WTC11 (cell line): ENCODE measurements around the gene ZNF823. TPM values are rescaled to one million over a fixed set of nuclear protein-coding genes. Genes with fewer than 3 reads are reported as not detected.

Experiments
- ATAC-seq: fragments of 200-7000 bp; cut with Tn5 transposase; 2 replicates; pipeline ENCODE4 v1.10.0; 2021; ENCODE audit warnings: mild to moderate bottlenecking, moderate library complexity
- CTCF ChIA-PET: fragments of 300-600 bp; sonication (Branson Sonifier 250); formaldehyde crosslinking; loops from one replicate; lab custom pipeline; 2021; ENCODE audit warnings: antibody characterized with exemption; lab: Charles Lee
- POLR2A ChIA-PET: fragments of 350-600 bp; sonication (Branson Sonifier 250); formaldehyde crosslinking; loops from one replicate; lab custom pipeline; 2021; ENCODE audit warnings: antibody characterized with exemption; lab: Charles Lee
- DNase-seq: peaks from one replicate; pipeline ENCODE4 v3.0.0; 2021; ENCODE audit warnings: low spot score
- H3K27ac Mint-ChIP-seq: 2 replicates; pipeline ENCODE4 v1.8.0; 2021; ENCODE audit warnings: mixed read lengths
- H3K27me3 Mint-ChIP-seq: 2 replicates; pipeline ENCODE4 v1.8.0; 2021; ENCODE audit warnings: low read depth, mild to moderate bottlenecking, moderate library complexity, mixed read lengths
- H3K36me3 Mint-ChIP-seq: 2 replicates; pipeline ENCODE4 v1.8.0; 2021; ENCODE audit warnings: mixed read lengths
- H3K4me1 Mint-ChIP-seq: 2 replicates; pipeline ENCODE4 v1.8.0; 2022; ENCODE audit warnings: mixed read lengths
- H3K4me3 Mint-ChIP-seq: 2 replicates; pipeline ENCODE4 v1.8.0; 2021; ENCODE audit warnings: mild to moderate bottlenecking, moderate library complexity, mixed read lengths
- H3K9me3 Mint-ChIP-seq: 2 replicates; pipeline ENCODE4 v1.8.0; 2021; ENCODE audit warnings: mixed read lengths
- CBFB ChIP-seq: sonication (generic); formaldehyde crosslinking; IDR thresholded peaks from 2 replicates; pipeline ENCODE4 v1.8.1; 2022; ENCODE audit warnings: mild to moderate bottlenecking, low read depth, missing genetic modification reagents
- EMX1 ChIP-seq: fragments of 250-450 bp; sonication (Bioruptor Pico); IDR thresholded peaks from 2 replicates; pipeline ENCODE4 v1.8.0; 2021; ENCODE audit warnings: mild to moderate bottlenecking
- HMGA2 ChIP-seq: fragments of 250-450 bp; sonication (Bioruptor Pico); IDR thresholded peaks from 2 replicates; pipeline ENCODE4 v1.4.0; 2021; ENCODE audit warnings: mild to moderate bottlenecking, moderate library complexity
- MXD4 ChIP-seq: fragments of 250-450 bp; sonication (Bioruptor Pico); IDR thresholded peaks from 2 replicates; pipeline ENCODE4 v1.8.0; 2021; ENCODE audit warnings: mild to moderate bottlenecking, moderate library complexity, borderline replicate concordance
- NFATC4 ChIP-seq: fragments of 250-450 bp; sonication (Bioruptor Pico); IDR thresholded peaks from 2 replicates; pipeline ENCODE4 v1.9.0; 2021; ENCODE audit warnings: mild to moderate bottlenecking
- NFE2L1 ChIP-seq: sonication (generic); formaldehyde crosslinking; IDR thresholded peaks from 2 replicates; pipeline ENCODE4 v1.8.1; 2023; ENCODE audit warnings: missing genetic modification reagents
- NR3C1 ChIP-seq: sonication (generic); formaldehyde crosslinking; conservative IDR thresholded peaks from 2 replicates; pipeline ENCODE4 v1.8.1; 2023; ENCODE audit warnings: low read depth, mild to moderate bottlenecking, missing genetic modification reagents
- PRRX2 ChIP-seq: fragments of 250-450 bp; sonication (Bioruptor Pico); IDR thresholded peaks from 2 replicates; pipeline ENCODE4 v1.8.0; 2021; ENCODE audit warnings: mild to moderate bottlenecking
- TCF7 ChIP-seq: sonication (generic); formaldehyde crosslinking; IDR thresholded peaks from 2 replicates; pipeline ENCODE4 v1.8.0; 2022; ENCODE audit warnings: mild to moderate bottlenecking, low read depth, missing genetic modification reagents, moderate library complexity
- ZNF121 ChIP-seq: sonication (generic); formaldehyde crosslinking; IDR thresholded peaks from 2 replicates; pipeline ENCODE4 v1.8.0; 2023; ENCODE audit warnings: missing genetic modification reagents
- ZNF138 ChIP-seq: sonication (generic); formaldehyde crosslinking; conservative IDR thresholded peaks from 2 replicates; pipeline ENCODE4 v1.8.1; 2022; ENCODE audit warnings: mild to moderate bottlenecking, moderate library complexity, missing genetic modification reagents
- ZNF396 ChIP-seq: fragments of 250-450 bp; sonication (Bioruptor Pico); IDR thresholded peaks from 2 replicates; pipeline ENCODE4 v1.8.0; 2021; ENCODE audit warnings: mild to moderate bottlenecking, moderate library complexity, borderline replicate concordance
- total RNA-seq: library from RNA; stranded (reverse); gene quantifications from 3 replicates; pipeline ENCODE4 v1.2.3, GENCODE V29; 2021
- TF ChIP-seq, protein P1 (sequence below): sonication (generic); formaldehyde crosslinking; IDR thresholded peaks from 2 replicates; pipeline ENCODE4 v1.8.1; 2022; ENCODE audit warnings: low read depth, mild to moderate bottlenecking, moderate library complexity, missing genetic modification reagents, borderline replicate concordance
- TF ChIP-seq, protein P2 (sequence below): sonication (generic); formaldehyde crosslinking; IDR thresholded peaks from 2 replicates; pipeline ENCODE4 v1.8.0; 2022; ENCODE audit warnings: mild to moderate bottlenecking, missing genetic modification reagents
- TF ChIP-seq, protein P3 (sequence below): sonication (generic); formaldehyde crosslinking; IDR thresholded peaks from 2 replicates; pipeline ENCODE4 v1.8.1; 2022; ENCODE audit warnings: missing genetic modification reagents, borderline replicate concordance
- TF ChIP-seq, protein P4 (sequence below): sonication (generic); formaldehyde crosslinking; IDR thresholded peaks from 2 replicates; pipeline ENCODE4 v1.8.1; 2023; ENCODE audit warnings: mild to moderate bottlenecking, moderate library complexity, missing genetic modification reagents
- TF ChIP-seq, protein P5 (sequence below): fragments of 250-450 bp; sonication (Bioruptor Pico); IDR thresholded peaks from 2 replicates; pipeline ENCODE4 v1.8.0; 2021; ENCODE audit warnings: mild to moderate bottlenecking
- TF ChIP-seq, protein P6 (sequence below): fragments of 250-450 bp; sonication (Bioruptor Pico); IDR thresholded peaks from 2 replicates; pipeline ENCODE4 v1.9.0; 2021; ENCODE audit warnings: mild to moderate bottlenecking, borderline replicate concordance
- TF ChIP-seq, protein P7 (sequence below): sonication (generic); formaldehyde crosslinking; IDR thresholded peaks from 2 replicates; pipeline ENCODE4 v1.8.0; 2022; ENCODE audit warnings: mild to moderate bottlenecking, missing genetic modification reagents
- TF ChIP-seq, protein P8 (sequence below): sonication (generic); formaldehyde crosslinking; IDR thresholded peaks from 2 replicates; pipeline ENCODE4 v1.8.0; 2022; ENCODE audit warnings: missing genetic modification reagents

The ZNF823 gene
- total RNA-seq, 1 experiment from 2014 or later = 5.4 TPM

DNA sequence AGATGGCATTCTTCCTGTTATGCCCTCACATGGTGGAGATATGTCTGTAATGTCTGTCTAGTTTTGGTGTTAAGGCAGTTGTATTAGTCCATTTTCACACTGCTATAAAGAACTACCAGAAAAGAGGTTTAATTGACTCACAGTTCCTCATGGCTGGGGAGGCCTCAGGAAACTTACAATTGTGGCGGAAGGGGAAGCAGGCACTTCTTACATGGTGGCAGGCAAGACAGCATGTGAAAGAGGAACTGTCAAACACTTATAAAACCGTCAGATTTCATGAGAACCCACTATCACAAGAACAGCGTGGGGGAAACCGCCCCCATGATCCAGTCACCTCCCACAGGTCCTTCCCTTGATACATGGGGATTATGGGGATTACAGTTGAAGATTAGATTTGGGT lies 31.2 kb upstream of the ZNF823 start:
- TF ChIP-seq CBFB (CRISPR knock-in tag) (no peak), MXD4 (CRISPR knock-in tag) (no peak), ZNF138 (CRISPR knock-in tag) (no peak), NFE2L1 (CRISPR knock-in tag) (no peak), ZNF121 (no peak)
- TF ChIP-seq, protein P1, sequence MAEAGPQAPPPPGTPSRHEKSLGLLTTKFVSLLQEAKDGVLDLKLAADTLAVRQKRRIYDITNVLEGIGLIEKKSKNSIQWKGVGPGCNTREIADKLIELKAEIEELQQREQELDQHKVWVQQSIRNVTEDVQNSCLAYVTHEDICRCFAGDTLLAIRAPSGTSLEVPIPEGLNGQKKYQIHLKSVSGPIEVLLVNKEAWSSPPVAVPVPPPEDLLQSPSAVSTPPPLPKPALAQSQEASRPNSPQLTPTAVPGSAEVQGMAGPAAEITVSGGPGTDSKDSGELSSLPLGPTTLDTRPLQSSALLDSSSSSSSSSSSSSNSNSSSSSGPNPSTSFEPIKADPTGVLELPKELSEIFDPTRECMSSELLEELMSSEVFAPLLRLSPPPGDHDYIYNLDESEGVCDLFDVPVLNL (CRISPR knock-in tag) = no peak
- TF ChIP-seq, protein P2, sequence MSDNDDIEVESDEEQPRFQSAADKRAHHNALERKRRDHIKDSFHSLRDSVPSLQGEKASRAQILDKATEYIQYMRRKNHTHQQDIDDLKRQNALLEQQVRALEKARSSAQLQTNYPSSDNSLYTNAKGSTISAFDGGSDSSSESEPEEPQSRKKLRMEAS = no peak
- TF ChIP-seq, protein P3, sequence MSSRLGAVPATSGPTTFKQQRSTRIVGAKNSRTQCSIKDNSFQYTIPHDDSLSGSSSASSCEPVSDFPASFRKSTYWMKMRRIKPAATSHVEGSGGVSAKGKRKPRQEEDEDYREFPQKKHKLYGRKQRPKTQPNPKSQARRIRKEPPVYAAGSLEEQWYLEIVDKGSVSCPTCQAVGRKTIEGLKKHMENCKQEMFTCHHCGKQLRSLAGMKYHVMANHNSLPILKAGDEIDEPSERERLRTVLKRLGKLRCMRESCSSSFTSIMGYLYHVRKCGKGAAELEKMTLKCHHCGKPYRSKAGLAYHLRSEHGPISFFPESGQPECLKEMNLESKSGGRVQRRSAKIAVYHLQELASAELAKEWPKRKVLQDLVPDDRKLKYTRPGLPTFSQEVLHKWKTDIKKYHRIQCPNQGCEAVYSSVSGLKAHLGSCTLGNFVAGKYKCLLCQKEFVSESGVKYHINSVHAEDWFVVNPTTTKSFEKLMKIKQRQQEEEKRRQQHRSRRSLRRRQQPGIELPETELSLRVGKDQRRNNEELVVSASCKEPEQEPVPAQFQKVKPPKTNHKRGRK (CRISPR knock-in tag) = no peak
- TF ChIP-seq, protein P4, sequence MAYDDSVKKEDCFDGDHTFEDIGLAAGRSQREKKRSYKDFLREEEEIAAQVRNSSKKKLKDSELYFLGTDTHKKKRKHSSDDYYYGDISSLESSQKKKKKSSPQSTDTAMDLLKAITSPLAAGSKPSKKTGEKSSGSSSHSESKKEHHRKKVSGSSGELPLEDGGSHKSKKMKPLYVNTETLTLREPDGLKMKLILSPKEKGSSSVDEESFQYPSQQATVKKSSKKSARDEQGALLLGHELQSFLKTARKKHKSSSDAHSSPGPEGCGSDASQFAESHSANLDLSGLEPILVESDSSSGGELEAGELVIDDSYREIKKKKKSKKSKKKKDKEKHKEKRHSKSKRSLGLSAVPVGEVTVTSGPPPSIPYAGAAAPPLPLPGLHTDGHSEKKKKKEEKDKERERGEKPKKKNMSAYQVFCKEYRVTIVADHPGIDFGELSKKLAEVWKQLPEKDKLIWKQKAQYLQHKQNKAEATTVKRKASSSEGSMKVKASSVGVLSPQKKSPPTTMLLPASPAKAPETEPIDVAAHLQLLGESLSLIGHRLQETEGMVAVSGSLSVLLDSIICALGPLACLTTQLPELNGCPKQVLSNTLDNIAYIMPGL = no peak
- TF ChIP-seq, protein P5, sequence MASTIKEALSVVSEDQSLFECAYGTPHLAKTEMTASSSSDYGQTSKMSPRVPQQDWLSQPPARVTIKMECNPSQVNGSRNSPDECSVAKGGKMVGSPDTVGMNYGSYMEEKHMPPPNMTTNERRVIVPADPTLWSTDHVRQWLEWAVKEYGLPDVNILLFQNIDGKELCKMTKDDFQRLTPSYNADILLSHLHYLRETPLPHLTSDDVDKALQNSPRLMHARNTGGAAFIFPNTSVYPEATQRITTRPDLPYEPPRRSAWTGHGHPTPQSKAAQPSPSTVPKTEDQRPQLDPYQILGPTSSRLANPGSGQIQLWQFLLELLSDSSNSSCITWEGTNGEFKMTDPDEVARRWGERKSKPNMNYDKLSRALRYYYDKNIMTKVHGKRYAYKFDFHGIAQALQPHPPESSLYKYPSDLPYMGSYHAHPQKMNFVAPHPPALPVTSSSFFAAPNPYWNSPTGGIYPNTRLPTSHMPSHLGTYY (CRISPR knock-in tag) = no peak
- TF ChIP-seq, protein P6, sequence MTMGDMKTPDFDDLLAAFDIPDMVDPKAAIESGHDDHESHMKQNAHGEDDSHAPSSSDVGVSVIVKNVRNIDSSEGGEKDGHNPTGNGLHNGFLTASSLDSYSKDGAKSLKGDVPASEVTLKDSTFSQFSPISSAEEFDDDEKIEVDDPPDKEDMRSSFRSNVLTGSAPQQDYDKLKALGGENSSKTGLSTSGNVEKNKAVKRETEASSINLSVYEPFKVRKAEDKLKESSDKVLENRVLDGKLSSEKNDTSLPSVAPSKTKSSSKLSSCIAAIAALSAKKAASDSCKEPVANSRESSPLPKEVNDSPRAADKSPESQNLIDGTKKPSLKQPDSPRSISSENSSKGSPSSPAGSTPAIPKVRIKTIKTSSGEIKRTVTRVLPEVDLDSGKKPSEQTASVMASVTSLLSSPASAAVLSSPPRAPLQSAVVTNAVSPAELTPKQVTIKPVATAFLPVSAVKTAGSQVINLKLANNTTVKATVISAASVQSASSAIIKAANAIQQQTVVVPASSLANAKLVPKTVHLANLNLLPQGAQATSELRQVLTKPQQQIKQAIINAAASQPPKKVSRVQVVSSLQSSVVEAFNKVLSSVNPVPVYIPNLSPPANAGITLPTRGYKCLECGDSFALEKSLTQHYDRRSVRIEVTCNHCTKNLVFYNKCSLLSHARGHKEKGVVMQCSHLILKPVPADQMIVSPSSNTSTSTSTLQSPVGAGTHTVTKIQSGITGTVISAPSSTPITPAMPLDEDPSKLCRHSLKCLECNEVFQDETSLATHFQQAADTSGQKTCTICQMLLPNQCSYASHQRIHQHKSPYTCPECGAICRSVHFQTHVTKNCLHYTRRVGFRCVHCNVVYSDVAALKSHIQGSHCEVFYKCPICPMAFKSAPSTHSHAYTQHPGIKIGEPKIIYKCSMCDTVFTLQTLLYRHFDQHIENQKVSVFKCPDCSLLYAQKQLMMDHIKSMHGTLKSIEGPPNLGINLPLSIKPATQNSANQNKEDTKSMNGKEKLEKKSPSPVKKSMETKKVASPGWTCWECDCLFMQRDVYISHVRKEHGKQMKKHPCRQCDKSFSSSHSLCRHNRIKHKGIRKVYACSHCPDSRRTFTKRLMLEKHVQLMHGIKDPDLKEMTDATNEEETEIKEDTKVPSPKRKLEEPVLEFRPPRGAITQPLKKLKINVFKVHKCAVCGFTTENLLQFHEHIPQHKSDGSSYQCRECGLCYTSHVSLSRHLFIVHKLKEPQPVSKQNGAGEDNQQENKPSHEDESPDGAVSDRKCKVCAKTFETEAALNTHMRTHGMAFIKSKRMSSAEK (CRISPR knock-in tag) = no peak
- TF ChIP-seq, protein P7, sequence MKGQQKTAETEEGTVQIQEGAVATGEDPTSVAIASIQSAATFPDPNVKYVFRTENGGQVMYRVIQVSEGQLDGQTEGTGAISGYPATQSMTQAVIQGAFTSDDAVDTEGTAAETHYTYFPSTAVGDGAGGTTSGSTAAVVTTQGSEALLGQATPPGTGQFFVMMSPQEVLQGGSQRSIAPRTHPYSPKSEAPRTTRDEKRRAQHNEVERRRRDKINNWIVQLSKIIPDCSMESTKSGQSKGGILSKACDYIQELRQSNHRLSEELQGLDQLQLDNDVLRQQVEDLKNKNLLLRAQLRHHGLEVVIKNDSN (CRISPR knock-in tag) = no peak
- Mint-ChIP-seq H3K27me3 (peaks cover 58% of the 10 kb centered on the region), H3K4me1 (peaks cover 4% of the 10 kb centered on the region; the same call in 1 of the 2 replicates), H3K9me3 (peaks cover 46% of the 10 kb centered on the region), H3K36me3 (peaks cover 10% of the 10 kb centered on the region), H3K4me3 (no peak overlapping the region), H3K27ac (no peak overlapping the region)
- ATAC-seq = no peak
- no peak for DNase-seq
- ChIA-PET CTCF (no interaction called here), POLR2A (no interaction called here)

DNA sequence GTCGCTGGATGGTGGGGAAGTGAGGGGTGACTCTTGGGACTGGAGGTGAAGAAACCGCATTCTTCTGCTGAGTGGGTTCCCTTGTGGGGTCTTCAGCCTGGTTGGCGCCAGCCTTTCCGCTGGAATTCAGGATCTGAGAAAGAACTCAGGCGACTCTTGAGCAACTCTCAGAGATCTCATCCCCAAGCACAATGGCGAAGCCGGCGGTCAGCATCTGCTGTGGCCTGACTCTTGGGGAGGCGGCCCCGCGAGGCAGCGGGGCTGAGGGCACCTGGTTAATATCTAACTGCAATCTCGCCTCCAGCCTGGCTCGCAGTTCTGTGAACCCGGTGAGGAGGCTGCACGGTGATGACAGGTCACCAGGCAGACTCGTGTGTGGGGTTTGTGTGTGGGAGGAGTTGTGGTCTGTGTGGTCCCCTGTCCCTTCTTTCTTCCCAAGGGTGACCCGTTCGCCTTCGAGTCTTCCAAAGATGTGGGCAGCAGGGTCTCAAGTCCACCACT lies 28.9 kb upstream of the ZNF823 start:
- Mint-ChIP-seq H3K27me3 (peaks cover 75% of the 10 kb centered on the region), H3K4me1 (peaks cover 4% of the 10 kb centered on the region; the same call in 1 of the 2 replicates), H3K27ac (no peak overlapping the region), H3K9me3 (peaks cover 33% of the 10 kb centered on the region), H3K4me3 (peak overlapping the region; percentile 95), H3K36me3 (peaks cover 10% of the 10 kb centered on the region)
- ChIA-PET POLR2A (interaction anchor here (0.7 to 1.3 kb wide), 3 partner anchors 46 to 92 kb away, joined by 4 to 5 read pairs (median 4); partner anchors contain the start of gene ZNF440), CTCF (interaction anchor here (1.3 kb wide), 1 partner anchor 81 kb away, joined by 3 read pairs; the partner anchor contains the start of gene ZNF439)
- no peak for DNase-seq
- ATAC-seq = no peak
- TF ChIP-seq HMGA2 = no peak
- TF ChIP-seq CBFB (CRISPR knock-in tag) = no peak
- TF ChIP-seq NR3C1 (CRISPR knock-in tag) = no peak
- TF ChIP-seq, protein P8, sequence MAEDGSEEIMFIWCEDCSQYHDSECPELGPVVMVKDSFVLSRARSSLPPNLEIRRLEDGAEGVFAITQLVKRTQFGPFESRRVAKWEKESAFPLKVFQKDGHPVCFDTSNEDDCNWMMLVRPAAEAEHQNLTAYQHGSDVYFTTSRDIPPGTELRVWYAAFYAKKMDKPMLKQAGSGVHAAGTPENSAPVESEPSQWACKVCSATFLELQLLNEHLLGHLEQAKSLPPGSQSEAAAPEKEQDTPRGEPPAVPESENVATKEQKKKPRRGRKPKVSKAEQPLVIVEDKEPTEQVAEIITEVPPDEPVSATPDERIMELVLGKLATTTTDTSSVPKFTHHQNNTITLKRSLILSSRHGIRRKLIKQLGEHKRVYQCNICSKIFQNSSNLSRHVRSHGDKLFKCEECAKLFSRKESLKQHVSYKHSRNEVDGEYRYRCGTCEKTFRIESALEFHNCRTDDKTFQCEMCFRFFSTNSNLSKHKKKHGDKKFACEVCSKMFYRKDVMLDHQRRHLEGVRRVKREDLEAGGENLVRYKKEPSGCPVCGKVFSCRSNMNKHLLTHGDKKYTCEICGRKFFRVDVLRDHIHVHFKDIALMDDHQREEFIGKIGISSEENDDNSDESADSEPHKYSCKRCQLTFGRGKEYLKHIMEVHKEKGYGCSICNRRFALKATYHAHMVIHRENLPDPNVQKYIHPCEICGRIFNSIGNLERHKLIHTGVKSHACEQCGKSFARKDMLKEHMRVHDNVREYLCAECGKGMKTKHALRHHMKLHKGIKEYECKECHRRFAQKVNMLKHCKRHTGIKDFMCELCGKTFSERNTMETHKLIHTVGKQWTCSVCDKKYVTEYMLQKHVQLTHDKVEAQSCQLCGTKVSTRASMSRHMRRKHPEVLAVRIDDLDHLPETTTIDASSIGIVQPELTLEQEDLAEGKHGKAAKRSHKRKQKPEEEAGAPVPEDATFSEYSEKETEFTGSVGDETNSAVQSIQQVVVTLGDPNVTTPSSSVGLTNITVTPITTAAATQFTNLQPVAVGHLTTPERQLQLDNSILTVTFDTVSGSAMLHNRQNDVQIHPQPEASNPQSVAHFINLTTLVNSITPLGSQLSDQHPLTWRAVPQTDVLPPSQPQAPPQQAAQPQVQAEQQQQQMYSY (CRISPR knock-in tag) = no peak
- no peak for TF ChIP-seq NFATC4 (CRISPR knock-in tag)
- TF ChIP-seq EMX1 (CRISPR knock-in tag) = no peak
- no peak for TF ChIP-seq ZNF396
- TF ChIP-seq ZNF138 (CRISPR knock-in tag) = no peak
- no peak for TF ChIP-seq TCF7 (CRISPR knock-in tag)
- no peak for TF ChIP-seq PRRX2 (CRISPR knock-in tag)
